PFSK-1 (cell line): ENCODE results near the gene KCNG2.

ENCODE experiments used
- FOXP2 ChIP-seq: optimal IDR thresholded peaks from 2 replicates; pipeline ENCODE3; 2011; ENCODE audit warnings: borderline replicate concordance, control low read depth, inconsistent platforms; ENCODE audit not compliant: insufficient read depth; ENCODE audit errors: extremely low read length, extremely low read depth
- POLR2AphosphoS5 ChIP-seq: IDR thresholded peaks from 2 replicates; pipeline ENCODE4 v1.6.1; 2012; ENCODE audit warnings: low read depth, mild to moderate bottlenecking, control low read depth, low read length, moderate library complexity
- SIN3A ChIP-seq: IDR thresholded peaks from 2 replicates; pipeline ENCODE4 v1.6.1; 2012; ENCODE audit warnings: mild to moderate bottlenecking, low read length, moderate library complexity, borderline replicate concordance; ENCODE audit not compliant: insufficient read depth
- TAF1 ChIP-seq: IDR thresholded peaks from 2 replicates; pipeline ENCODE4 v1.6.1; 2012; ENCODE audit warnings: low read length, control low read depth, borderline replicate concordance; ENCODE audit not compliant: insufficient read depth
- TF ChIP-seq, protein P1 (sequence below), 2 experiments: IDR thresholded peaks; 2 replicates each; pipeline versions ENCODE4 v1.6.1 to v1.8.0; 2011 to 2012; ENCODE audit warnings: low read depth in 2 of 2, low read length in 2 of 2, control low read depth in 1 of 2, inconsistent platforms in 1 of 2, mild to moderate bottlenecking in 1 of 2, moderate library complexity in 1 of 2; ENCODE audit not compliant: insufficient read depth in 1 of 2

KCNG2 gene

DNA sequence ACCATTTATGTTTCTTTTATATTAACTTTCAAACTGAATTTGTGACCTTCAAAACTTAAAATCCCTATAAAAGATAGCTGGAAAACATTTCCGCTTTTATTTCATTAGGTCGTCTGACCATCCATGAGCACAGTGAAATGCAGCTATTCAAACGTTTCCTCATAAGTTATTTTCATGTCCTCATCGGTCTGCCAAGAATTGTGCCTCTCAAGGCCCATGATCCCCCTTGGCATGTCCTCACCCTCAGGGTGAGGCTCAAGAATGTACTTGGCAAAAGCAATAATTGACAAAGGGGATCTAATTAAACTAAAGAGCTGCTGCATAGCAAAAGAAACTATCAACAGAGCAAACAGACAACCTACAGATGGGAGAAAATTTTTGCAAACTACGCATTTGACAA is 141.4 kb downstream of the KCNG2 start:
- TF ChIP-seq POLR2AphosphoS5 (no peak), SIN3A (no peak), FOXP2 (no peak), TAF1 (no peak)
- TF ChIP-seq, protein P1, sequence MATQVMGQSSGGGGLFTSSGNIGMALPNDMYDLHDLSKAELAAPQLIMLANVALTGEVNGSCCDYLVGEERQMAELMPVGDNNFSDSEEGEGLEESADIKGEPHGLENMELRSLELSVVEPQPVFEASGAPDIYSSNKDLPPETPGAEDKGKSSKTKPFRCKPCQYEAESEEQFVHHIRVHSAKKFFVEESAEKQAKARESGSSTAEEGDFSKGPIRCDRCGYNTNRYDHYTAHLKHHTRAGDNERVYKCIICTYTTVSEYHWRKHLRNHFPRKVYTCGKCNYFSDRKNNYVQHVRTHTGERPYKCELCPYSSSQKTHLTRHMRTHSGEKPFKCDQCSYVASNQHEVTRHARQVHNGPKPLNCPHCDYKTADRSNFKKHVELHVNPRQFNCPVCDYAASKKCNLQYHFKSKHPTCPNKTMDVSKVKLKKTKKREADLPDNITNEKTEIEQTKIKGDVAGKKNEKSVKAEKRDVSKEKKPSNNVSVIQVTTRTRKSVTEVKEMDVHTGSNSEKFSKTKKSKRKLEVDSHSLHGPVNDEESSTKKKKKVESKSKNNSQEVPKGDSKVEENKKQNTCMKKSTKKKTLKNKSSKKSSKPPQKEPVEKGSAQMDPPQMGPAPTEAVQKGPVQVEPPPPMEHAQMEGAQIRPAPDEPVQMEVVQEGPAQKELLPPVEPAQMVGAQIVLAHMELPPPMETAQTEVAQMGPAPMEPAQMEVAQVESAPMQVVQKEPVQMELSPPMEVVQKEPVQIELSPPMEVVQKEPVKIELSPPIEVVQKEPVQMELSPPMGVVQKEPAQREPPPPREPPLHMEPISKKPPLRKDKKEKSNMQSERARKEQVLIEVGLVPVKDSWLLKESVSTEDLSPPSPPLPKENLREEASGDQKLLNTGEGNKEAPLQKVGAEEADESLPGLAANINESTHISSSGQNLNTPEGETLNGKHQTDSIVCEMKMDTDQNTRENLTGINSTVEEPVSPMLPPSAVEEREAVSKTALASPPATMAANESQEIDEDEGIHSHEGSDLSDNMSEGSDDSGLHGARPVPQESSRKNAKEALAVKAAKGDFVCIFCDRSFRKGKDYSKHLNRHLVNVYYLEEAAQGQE (IDR thresholded peaks at IDR 0.05; ENCODE audit: insufficient read depth in 1 of 2, low read depth in 2 of 2, low read length in 2 of 2), result no peak

DNA sequence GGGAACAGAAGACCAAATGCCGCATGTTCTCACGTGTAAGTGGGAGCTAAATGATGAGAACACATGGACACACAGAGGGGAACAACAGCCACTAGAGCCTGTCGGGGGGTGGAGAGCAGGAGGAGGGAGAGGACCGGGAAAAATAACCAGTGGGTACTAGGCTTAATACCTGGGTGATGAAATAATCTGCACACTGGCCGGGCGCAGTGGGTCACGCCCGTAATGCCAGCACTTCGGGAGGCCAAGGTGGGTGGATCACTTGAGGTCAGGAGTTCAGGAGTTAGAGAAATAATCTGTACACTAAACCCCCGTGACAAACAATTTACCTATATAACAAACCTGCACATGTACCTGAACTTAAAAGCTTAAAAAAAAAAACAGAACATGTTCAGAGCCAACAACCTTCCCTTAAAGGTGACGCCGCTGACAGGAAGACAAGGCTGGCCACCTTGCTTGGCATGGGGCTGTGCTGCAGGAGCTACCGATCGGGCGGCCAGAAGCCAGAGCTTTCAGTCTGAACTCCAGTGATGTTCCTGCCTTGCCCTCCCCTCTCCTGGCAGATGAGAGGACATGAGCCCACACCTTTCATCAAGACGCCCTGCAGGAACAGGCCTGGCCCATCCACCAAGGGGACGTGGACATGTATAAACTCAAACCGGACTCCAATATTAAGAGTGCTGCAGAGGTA is 142.5 kb downstream of the KCNG2 start:
- TF ChIP-seq FOXP2 (no peak), SIN3A (no peak), TAF1 (no peak), POLR2AphosphoS5 (no peak)
- TF ChIP-seq, protein P1 (IDR thresholded peaks at IDR 0.05; ENCODE audit: insufficient read depth in 1 of 2, low read depth in 2 of 2, low read length in 2 of 2), result no peak

DNA sequence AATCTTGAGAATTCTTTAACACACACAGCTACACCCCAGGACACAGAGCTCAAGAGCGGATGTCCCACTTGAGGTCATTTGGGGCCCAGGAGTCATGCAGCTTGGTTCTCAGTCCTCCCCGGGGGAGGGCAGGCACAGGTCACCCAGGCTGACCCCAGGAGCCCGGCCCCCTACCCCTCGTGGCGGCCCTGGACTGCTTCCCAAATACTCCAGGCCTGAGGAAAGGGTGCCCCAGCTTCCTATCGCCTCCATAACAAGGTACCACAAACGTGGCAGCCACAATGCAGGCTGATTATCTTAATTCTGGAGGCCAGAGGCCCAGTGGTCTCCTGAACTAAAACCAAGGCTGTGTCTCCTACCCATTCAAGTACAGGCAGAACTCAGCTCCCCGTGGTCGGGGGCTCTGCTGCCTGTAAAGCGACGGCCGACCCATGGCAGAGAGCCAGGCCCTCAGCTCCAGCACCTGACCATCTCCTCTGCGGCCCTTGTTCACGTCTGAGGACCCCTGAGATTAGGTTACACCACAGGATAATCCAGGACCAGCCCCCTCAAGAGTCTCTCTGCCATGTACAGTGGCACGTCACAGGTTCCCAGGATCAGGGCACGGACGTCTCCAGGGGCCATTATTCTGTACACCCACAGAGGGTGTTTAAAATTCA is 143.2 kb downstream of the KCNG2 start:
- TF ChIP-seq SIN3A (no peak), TAF1 (no peak), POLR2AphosphoS5 (no peak), FOXP2 (no peak)
- TF ChIP-seq, protein P1 (IDR thresholded peaks at IDR 0.05; ENCODE audit: insufficient read depth in 1 of 2, low read depth in 2 of 2, low read length in 2 of 2), result no peak

DNA sequence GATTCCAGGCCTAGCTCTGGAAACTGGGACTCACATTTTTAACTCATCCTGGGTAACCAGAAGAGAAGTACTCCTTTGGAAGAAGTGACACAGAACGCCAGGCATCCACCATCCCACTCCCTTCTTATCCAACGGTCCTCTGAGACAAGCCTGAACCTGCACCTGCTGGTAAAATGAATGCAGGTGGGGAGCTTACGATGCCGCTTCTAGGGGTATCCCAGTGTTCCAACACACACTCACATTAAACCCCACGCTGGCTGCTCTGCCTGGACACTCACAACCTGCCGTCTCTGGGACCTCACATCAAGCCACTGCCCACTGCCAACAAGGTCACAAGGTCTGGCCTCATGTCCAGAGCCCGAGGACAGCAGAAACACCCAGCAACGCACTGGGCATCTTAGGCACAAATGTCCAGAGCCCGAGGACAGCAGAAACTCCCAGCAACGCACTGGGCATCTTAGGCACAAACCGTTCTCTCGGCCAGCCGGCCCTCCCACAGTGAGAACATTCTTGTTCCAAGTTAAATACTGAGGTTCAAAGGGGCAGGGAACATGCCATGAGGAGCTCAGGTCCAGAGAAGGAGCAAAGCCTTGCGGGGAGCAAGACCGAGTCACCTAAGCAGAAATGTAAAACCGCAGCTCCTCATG is 143.9 kb downstream of the KCNG2 start:
- TF ChIP-seq POLR2AphosphoS5, result no peak
- TF ChIP-seq, protein P1 (IDR thresholded peaks at IDR 0.05; ENCODE audit: insufficient read depth in 1 of 2, low read depth in 2 of 2, low read length in 2 of 2), result no peak
- TF ChIP-seq SIN3A, result no peak
- TF ChIP-seq FOXP2, result no peak
- no peak for TF ChIP-seq TAF1
